ENCODE measurements around the gene SERTM1. TPM values are rescaled to one million over a fixed set of nuclear protein-coding genes. Genes with fewer than 3 reads are reported as not detected.

The SERTM1 gene
- total RNA-seq, 2 donors from 2014 or later = not detected

Other genes starting within 250 kb of the SERTM1 start
- not detected for gene CCNA1, start 241.5 kb upstream of the SERTM1 start, total RNA-seq
- 1 to 10 TPM; 2.9 to 3.4 TPM for gene RFXAP, start 145.2 kb downstream of the SERTM1 start, total RNA-seq
- 10 to 100 TPM in 1 of 2 donors, 1 to 10 TPM in 1; 9.7 to 13.0 TPM for gene SMAD9, start 246.2 kb downstream of the SERTM1 start, total RNA-seq